Activated CD8-positive, alpha-beta T cell treated with anti-CD3 and anti-CD28 coated beads, Interleukin-2, amount 10 ng/mL, durations not matched to agents 7 days and 5 days (primary cell): ENCODE data around the gene DENND2D. TPM values are rescaled to one million over a fixed set of nuclear protein-coding genes. Genes with fewer than 3 reads are reported as not detected.
A peak's percentile ranks its signal among the peaks of the same experiment; 100 is the strongest.

Source experiments
- ATAC-seq: fragments of 150-1000 bp; cut with Tn5 transposase; one replicate; pipeline ENCODE4 v1.10.0; 2021; ENCODE audit warnings: moderate library complexity
- CTCF ChIA-PET: fragments of 350-600 bp; sonication (Branson Sonifier 250); formaldehyde crosslinking; loops from one replicate; lab custom pipeline; 2021; ENCODE audit warnings: antibody characterized with exemption; lab: Charles Lee
- POLR2A ChIA-PET: fragments of 350-600 bp; sonication (Branson Sonifier 250); formaldehyde crosslinking; loops from one replicate; lab custom pipeline; 2021; ENCODE audit warnings: antibody characterized with exemption; lab: Charles Lee
- DNase-seq: peaks from one replicate; pipeline ENCODE4 v3.0.0-alpha.2; 2020
- H3K27ac Mint-ChIP-seq: one replicate; pipeline ENCODE4 v1.8.0; 2021; ENCODE audit warnings: mild to moderate bottlenecking, mixed read lengths
- H3K27me3 Mint-ChIP-seq: one replicate; pipeline ENCODE4 v1.8.0; 2021; ENCODE audit warnings: low read depth, mixed read lengths
- H3K36me3 Mint-ChIP-seq: one replicate; pipeline ENCODE4 v1.8.0; 2021; ENCODE audit warnings: low read depth, mixed read lengths
- H3K4me1 Mint-ChIP-seq: one replicate; pipeline ENCODE4 v1.8.0; 2021; ENCODE audit warnings: low read depth, mixed read lengths
- H3K4me3 Mint-ChIP-seq: one replicate; pipeline ENCODE4 v1.8.0; 2021; ENCODE audit warnings: mild to moderate bottlenecking, mixed read lengths
- H3K9me3 Mint-ChIP-seq: one replicate; pipeline ENCODE4 v1.8.0; 2022; ENCODE audit warnings: mixed read lengths; ENCODE audit not compliant: insufficient read depth
- total RNA-seq, 2 experiments: library from RNA; stranded (reverse); gene quantifications; one replicate each; pipeline ENCODE4 v1.2.3, GENCODE V29; 2021

The DENND2D gene
- total RNA-seq, 2 experiments from 2014 or later, result 262 to 275 TPM

DNA sequence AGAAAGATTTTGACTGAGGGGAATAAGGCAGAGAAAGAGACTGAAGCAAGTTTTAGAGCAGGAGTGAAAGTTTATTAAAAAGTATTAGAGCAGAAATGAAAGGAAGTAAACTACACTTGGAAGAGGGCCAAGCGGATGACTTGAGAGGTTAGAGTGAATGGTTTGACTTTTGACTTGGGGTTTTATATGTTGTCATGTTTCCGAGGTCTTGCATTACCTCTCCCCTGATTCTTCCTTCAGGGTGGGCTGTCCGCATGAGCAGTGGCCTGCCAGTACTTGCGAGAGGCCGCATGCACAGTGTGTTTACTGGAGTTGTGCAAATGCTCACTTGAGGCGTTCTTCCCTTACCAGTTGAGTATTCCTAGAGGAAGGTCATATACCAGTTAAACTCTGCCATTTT, 13.0 kb upstream of the DENND2D start:
- Mint-ChIP-seq H3K4me3 (peak overlapping the region; percentile 76), H3K27me3 (no peaks in the 10 kb centered on the region), H3K27ac (peak overlapping the region; percentile 91), H3K4me1 (peaks cover 84% of the 10 kb centered on the region), H3K36me3 (peaks cover 6% of the 10 kb centered on the region), H3K9me3 (no peaks in the 10 kb centered on the region)
- POLR2A ChIA-PET, result interaction anchor here (1.4 to 11.0 kb wide), 6 partner anchors 10 to 339 kb away, joined by 4 to 570 read pairs (median 12); partner anchors contain the start of gene DENND2D
- CTCF ChIA-PET, result interaction anchor here (1.7 to 16.1 kb wide), 2 partner anchors 12 to 16 kb away, joined by 10 to 528 read pairs; partner anchors contain the start of gene DENND2D
- ATAC-seq (no peak), DNase-seq (no peak)

DNA sequence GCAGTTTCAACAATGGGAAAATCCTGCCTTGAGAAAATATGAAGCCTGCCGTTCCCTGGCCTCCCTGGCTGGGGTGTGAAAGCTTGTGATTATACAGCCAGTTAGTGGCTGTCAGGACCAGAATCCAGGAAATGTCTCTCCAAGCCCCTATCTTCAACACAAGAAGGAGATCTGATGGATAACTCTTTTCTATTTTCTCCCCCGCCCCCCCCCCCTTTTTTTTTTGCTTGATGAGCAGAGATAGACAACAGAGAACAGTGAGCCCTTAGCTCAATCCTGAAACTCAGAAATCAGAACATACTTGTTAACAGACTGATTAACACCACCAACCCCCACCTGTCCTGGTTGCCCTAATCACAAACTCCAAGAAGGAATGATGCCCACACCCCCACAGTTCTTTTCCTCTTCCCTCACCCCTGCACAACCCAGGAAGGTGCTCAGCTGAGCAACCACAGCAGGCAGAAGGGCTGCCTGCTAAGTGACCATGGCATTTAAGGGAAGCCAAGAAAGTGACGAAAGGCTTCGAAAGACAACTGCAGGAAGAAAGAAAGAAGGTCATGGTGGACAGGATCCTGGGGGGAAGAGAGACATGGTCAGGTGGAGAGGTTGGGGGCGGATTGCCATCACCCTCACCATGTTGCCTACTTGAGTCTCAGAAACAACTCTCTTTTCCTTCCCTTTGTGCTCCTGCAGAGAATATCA, 12.3 kb upstream of the DENND2D start:
- Mint-ChIP-seq H3K4me1 (peaks cover 84% of the 10 kb centered on the region), H3K9me3 (no peaks in the 10 kb centered on the region), H3K27ac (peak overlapping the region; percentile 91), H3K36me3 (peaks cover 5% of the 10 kb centered on the region), H3K27me3 (no peaks in the 10 kb centered on the region), H3K4me3 (peak overlapping the region; percentile 76)
- ATAC-seq (no peak), DNase-seq (no peak)
- CTCF ChIA-PET, result interaction anchor here (0.7 kb wide), 1 partner anchor 11 kb away, joined by 4 read pairs; no protein-coding TSS in a partner anchor
- POLR2A ChIA-PET, result interaction anchor here (11.0 kb wide), 1 partner anchor 13 kb away, joined by 570 read pairs; the partner anchor contains the start of gene DENND2D

- ChIA-PET CTCF (no interaction called here), POLR2A (interaction anchor here (11.0 kb wide), 1 partner anchor 12 kb away, joined by 570 read pairs; the partner anchor contains the start of gene DENND2D)
- ATAC-seq (no peak), DNase-seq (no peak)
- peaks cover 3% of the 10 kb centered on the region for H3K36me3 Mint-ChIP-seq
- H3K27ac Mint-ChIP-seq, result no peak overlapping the region
- H3K4me1 Mint-ChIP-seq, result peaks cover 82% of the 10 kb centered on the region
- H3K27me3 Mint-ChIP-seq, result no peaks in the 10 kb centered on the region
- H3K9me3 Mint-ChIP-seq, result no peaks in the 10 kb centered on the region
- H3K4me3 Mint-ChIP-seq, result no peak overlapping the region
These were observed 11.5 kb upstream of the DENND2D start for GRCh38 chr1:111211921-111212320.

DNA sequence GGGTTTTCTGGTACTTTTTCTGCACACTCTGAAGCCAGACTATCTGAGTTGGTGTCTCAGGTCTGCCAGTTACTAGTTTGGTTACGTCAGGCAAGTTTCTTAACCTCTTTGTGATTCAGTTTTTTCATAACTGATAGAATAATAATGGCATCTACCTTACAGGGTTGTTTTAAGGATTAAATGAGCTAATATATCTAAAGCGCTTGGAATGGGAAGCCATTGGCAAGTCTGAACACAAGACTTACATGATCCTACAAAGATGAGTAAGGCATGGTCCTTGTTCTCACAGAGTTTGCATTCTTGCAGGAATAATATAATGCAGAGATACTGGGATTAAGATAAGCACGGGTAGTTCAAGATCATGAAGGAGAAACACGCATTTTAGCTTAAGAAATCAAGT, 9.2 kb upstream of the DENND2D start:
- Mint-ChIP-seq H3K4me3 (no peak overlapping the region), H3K4me1 (peaks cover 80% of the 10 kb centered on the region), H3K36me3 (peaks cover 3% of the 10 kb centered on the region), H3K27ac (no peak overlapping the region), H3K27me3 (no peaks in the 10 kb centered on the region), H3K9me3 (no peaks in the 10 kb centered on the region)
- ATAC-seq, result no peak
- ChIA-PET CTCF (interaction anchor here (0.8 kb wide), 1 partner anchor 14 kb away, joined by 3 read pairs; no protein-coding TSS in a partner anchor), POLR2A (no interaction called here)
- DNase-seq, result no peak

DNA sequence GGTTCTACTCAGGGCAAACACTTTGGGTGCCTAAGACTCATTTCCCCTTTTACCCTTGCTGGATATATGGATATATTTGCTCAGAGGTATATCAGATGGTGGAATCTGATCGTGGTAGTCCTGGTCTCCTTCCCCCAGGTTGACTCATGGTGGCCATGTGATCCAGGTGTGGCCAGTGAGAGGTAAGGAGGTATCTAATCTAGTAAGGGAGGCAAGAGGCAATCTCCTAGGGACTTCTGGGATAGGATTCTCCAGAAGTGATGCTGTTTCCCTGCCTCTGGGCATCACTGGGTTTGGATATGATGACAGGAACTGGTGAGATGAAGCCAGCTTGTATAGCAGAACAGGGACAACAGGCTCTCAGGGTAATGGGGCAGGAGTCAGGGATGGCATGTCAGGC, 8.5 kb upstream of the DENND2D start:
- CTCF ChIA-PET, result interaction anchor here (0.8 kb wide), 1 partner anchor 14 kb away, joined by 3 read pairs; no protein-coding TSS in a partner anchor
- H3K4me3 Mint-ChIP-seq, result no peak overlapping the region
- peaks cover 75% of the 10 kb centered on the region for H3K4me1 Mint-ChIP-seq
- no peaks in the 10 kb centered on the region for H3K27me3 Mint-ChIP-seq
- POLR2A ChIA-PET, result no interaction called here
- H3K9me3 Mint-ChIP-seq, result no peaks in the 10 kb centered on the region
- ATAC-seq (no peak), DNase-seq (no peak)
- H3K27ac Mint-ChIP-seq, result no peak overlapping the region
- H3K36me3 Mint-ChIP-seq, result peaks cover 3% of the 10 kb centered on the region

DNA sequence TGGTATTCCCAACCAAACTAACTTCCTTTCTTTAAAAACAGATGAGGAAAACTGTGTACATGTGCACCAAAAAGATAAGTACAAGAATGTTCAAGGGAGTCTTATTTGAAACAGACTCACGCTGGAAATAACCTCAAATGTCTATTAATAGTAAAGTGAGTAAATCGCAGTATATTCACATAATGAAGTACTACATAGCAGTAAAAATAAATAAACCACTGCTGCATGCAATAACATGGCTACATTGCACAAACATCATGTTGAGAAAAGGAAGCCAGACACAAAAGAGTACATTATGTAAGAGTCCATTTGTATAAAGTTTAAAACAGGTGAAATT, 5.2 kb upstream of the DENND2D start:
- Mint-ChIP-seq H3K4me1 (peaks cover 79% of the 10 kb centered on the region), H3K27ac (no peak overlapping the region), H3K4me3 (no peak overlapping the region), H3K36me3 (peaks cover 9% of the 10 kb centered on the region), H3K9me3 (no peaks in the 10 kb centered on the region), H3K27me3 (no peaks in the 10 kb centered on the region)
- ChIA-PET POLR2A (interaction anchor here (2.8 kb wide), 1 partner anchor 10 kb away, joined by 12 read pairs; no protein-coding TSS in a partner anchor), CTCF (interaction anchor here (1.2 kb wide), 1 partner anchor 9 kb away, joined by 3 read pairs; no protein-coding TSS in a partner anchor)
- DNase-seq (no peak), ATAC-seq (no peak)

GRCh38 chr1:111204983-111205713, 4.7 kb upstream of the DENND2D start:
- ChIA-PET POLR2A (interaction anchor here (10.4 kb wide), 1 partner anchor 12 kb away, joined by 570 read pairs; no protein-coding TSS in a partner anchor), CTCF (interaction anchor here (14.9 kb wide), 1 partner anchor 16 kb away, joined by 528 read pairs; the partner anchor contains the start of gene CHI3L2)
- ATAC-seq, result no peak
- peak; percentile 19 for DNase-seq
- Mint-ChIP-seq H3K4me3 (peak overlapping the region; percentile 99), H3K4me1 (peaks cover 80% of the 10 kb centered on the region), H3K27me3 (no peaks in the 10 kb centered on the region), H3K9me3 (no peaks in the 10 kb centered on the region), H3K36me3 (peaks cover 15% of the 10 kb centered on the region), H3K27ac (peak overlapping the region; percentile 99)

- CTCF ChIA-PET, result interaction anchor here (0.8 to 14.9 kb wide), 2 partner anchors 17 kb away, joined by 3 to 528 read pairs; partner anchors contain the start of gene CHI3L2
- H3K9me3 Mint-ChIP-seq, result no peaks in the 10 kb centered on the region
These were observed 3.9 kb upstream of the DENND2D start for GRCh38 chr1:111204201-111204982.

DNA sequence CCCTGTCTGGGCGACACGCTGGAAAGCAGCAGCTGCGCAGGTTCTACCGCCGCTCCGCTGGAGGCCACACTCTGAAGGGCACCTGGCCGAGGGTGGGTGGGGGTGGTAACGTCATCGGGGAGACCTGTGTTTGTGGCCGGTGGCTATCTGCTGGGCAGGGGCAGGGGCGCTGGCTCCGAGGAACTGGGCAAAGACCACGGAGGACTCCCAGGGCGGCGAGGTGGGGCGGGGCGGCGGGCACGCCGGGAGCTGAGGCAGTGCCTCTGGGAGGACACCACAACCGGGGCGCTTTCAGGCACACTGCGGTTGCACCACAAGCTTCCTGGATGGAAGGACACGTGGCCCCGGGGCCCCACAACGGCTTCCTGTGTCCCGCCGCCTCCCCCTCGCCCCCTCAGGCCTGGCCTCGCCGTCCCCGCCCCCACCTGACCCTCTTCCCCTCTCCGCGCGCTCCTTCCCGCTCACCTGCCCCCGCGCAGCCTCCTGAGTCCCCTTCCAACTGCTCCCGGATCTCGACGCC, 3.3 kb upstream of the DENND2D start:
- Mint-ChIP-seq H3K27ac (peak overlapping the region; percentile 99), H3K4me3 (peak overlapping the region; percentile 99), H3K4me1 (peaks cover 69% of the 10 kb centered on the region), H3K27me3 (no peaks in the 10 kb centered on the region), H3K9me3 (no peaks in the 10 kb centered on the region), H3K36me3 (peaks cover 29% of the 10 kb centered on the region)
- POLR2A ChIA-PET, result interaction anchor here (0.8 to 10.4 kb wide), 4 partner anchors 13 to 330 kb away, joined by 3 to 570 read pairs (median 4); no protein-coding TSS in a partner anchor
- ATAC-seq, result peak; percentile 51
- CTCF ChIA-PET, result interaction anchor here (0.8 to 14.9 kb wide), 2 partner anchors 16 to 18 kb away, joined by 3 to 528 read pairs; partner anchors contain the start of gene CHI3L2
- DNase-seq, result peak; percentile 94

More at GRCh38 chr1:111204201-111204982, 3.9 kb upstream of the DENND2D start:
- DNase-seq (peak; percentile 79), ATAC-seq (peak; percentile 65)
- POLR2A ChIA-PET, result interaction anchor here (0.9 to 10.4 kb wide), 3 partner anchors 12 to 272 kb away, joined by 3 to 570 read pairs (median 5); no protein-coding TSS in a partner anchor
- H3K27me3 Mint-ChIP-seq, result no peaks in the 10 kb centered on the region
- peak overlapping the region; percentile 99 for H3K27ac Mint-ChIP-seq
- H3K36me3 Mint-ChIP-seq, result peaks cover 22% of the 10 kb centered on the region
- peaks cover 74% of the 10 kb centered on the region for H3K4me1 Mint-ChIP-seq
- peak overlapping the region; percentile 99 for H3K4me3 Mint-ChIP-seq

DNA sequence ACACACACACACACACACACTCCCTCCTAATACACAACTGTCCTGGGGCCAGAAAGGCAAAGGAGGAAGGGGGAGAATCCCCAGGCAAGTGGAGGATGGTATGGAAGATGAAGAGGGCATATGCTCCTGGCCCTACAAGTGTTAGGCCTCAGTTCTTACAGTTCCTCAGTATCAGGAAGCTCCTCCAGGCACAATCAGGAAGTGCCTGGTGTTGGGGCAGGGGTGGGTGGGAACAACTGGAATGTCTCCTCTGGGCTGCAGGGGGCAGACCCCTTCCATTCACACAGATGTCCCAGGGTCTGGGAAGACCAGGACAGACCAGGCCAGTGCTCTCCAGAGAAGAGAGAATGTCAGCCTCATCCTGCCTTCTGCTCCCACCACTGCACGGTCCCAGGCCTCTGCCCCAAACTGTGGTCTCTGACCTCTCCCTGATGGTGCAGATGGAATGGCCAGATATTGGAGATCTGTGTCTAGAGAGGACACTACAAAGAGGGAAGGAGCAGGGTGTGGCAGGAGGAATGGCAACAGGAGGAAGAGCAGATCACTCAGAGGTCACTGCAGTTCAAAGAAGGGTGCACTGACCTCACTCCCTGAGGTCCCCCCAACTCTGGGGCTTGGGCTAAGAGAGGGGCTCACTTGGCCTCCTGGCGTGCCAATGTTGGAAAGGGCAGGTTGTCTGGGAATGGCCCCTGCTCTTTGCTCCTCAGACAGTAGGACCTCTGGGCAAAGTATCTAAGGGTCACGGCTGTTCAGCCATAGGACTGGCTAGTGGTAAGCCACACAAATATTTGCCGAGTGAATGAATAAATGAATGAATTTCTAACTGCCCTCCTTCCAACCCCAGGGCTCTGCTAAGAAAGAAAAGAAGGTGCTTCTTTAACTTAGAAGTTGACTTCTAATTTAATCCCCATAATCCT, 2.5 kb upstream of the DENND2D start:
- peak overlapping the region; percentile 99 for H3K27ac Mint-ChIP-seq
- no peak for DNase-seq
- ChIA-PET POLR2A (interaction anchor here (0.8 to 10.4 kb wide), 4 partner anchors 14 to 329 kb away, joined by 3 to 570 read pairs (median 4); no protein-coding TSS in a partner anchor), CTCF (interaction anchor here (0.8 to 14.9 kb wide), 2 partner anchors 15 to 19 kb away, joined by 3 to 528 read pairs; partner anchors contain the start of gene CHI3L2)
- peaks cover 62% of the 10 kb centered on the region for H3K4me1 Mint-ChIP-seq
- H3K9me3 Mint-ChIP-seq, result no peaks in the 10 kb centered on the region
- no peak for ATAC-seq
- H3K4me3 Mint-ChIP-seq, result peak overlapping the region; percentile 99
- peaks cover 36% of the 10 kb centered on the region for H3K36me3 Mint-ChIP-seq
- no peaks in the 10 kb centered on the region for H3K27me3 Mint-ChIP-seq
